Cardiac fibroblast (primary cell): ENCODE data around the gene GPR156.

Experiments
- DNase-seq, 2 donors: peaks; one replicate each; pipeline versions ENCODE4 v3.0.0 to v3.0.0-alpha.2; 2010; ENCODE audit warnings: low read depth in 2 of 2
- H3K4me3 ChIP-seq, 2 donors: replicated peaks in 1 of 2; 1 replicate in 1 of 2; 2 replicates in 1 of 2; pipeline ENCODE4 v1.5.1; 2011; ENCODE audit warnings: low read depth in 2 of 2, low read length in 2 of 2, mild to moderate bottlenecking in 2 of 2, moderate library complexity in 1 of 2
- TF ChIP-seq, protein P1 (sequence below): IDR thresholded peaks from one replicate; pipeline ENCODE4 v1.5.1; 2011; ENCODE audit warnings: low read depth, mild to moderate bottlenecking, low read length, inconsistent platforms

The GPR156 gene

DNA sequence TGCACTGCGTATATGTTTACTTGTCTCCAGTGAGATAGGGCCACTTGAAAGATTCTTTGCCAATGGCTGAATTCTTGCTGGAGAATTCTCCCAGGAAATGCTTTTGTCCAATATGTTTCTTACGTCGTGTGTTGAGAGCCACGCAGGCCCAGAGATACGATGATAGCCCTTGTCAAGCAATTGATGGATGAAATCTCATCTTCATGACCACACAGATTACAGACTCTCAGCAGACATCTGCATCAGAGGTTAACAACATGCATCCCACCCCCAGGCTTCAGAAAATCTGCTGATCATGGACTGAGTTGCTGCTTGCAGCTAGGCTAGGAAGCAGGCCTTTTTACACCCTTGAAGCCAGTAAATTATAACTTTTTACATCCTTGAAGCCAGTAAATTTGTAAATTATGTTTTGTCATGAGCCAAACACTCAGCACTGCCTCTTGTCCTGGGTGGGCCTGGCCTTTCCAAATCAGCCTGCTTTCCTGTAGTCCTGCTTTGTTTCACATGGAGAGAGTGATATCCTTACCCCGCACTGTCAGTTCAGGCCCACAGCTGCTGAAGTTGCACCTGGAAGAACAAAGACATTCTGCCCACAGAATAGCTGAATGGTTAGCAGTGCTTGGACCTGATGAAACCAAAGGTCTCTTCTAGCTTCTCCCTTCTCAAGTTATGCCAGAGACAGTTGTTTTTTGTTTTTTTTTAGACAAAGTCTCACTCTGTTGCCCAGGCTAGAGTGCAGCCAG, 84.4 kb downstream of the GPR156 start:
- H3K4me3 ChIP-seq = no peak overlapping the region
- TF ChIP-seq, protein P1, sequence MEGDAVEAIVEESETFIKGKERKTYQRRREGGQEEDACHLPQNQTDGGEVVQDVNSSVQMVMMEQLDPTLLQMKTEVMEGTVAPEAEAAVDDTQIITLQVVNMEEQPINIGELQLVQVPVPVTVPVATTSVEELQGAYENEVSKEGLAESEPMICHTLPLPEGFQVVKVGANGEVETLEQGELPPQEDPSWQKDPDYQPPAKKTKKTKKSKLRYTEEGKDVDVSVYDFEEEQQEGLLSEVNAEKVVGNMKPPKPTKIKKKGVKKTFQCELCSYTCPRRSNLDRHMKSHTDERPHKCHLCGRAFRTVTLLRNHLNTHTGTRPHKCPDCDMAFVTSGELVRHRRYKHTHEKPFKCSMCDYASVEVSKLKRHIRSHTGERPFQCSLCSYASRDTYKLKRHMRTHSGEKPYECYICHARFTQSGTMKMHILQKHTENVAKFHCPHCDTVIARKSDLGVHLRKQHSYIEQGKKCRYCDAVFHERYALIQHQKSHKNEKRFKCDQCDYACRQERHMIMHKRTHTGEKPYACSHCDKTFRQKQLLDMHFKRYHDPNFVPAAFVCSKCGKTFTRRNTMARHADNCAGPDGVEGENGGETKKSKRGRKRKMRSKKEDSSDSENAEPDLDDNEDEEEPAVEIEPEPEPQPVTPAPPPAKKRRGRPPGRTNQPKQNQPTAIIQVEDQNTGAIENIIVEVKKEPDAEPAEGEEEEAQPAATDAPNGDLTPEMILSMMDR = no peak
- no peak for DNase-seq

DNA sequence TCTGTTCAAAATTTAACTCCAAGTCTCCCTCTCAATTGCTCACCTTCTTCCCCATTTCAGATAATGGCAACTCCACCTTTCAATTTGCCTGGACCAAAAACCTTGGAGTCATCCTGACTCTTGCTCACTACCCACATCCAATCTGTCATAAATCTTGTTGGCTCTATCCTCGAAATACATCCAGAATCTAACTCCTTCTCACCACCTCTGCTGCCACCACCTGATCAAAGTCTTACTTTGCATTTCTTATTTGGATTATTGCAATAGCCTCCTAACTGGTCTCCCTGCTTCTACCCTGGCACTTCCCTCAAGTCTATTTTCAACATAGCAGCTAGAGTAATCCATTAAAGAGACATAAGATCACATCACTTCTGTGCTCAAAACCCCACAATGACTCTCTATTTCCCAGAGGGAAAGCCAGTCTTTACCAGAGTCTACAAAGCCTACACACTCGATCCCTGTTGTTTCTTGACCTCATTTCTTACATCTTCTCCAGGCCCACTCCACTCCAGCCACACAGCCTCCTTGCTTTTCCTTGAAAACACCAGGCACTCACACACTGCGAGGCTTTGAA, 86.6 kb downstream of the GPR156 start:
- peak; percentile 58 to 64 for DNase-seq

DNA sequence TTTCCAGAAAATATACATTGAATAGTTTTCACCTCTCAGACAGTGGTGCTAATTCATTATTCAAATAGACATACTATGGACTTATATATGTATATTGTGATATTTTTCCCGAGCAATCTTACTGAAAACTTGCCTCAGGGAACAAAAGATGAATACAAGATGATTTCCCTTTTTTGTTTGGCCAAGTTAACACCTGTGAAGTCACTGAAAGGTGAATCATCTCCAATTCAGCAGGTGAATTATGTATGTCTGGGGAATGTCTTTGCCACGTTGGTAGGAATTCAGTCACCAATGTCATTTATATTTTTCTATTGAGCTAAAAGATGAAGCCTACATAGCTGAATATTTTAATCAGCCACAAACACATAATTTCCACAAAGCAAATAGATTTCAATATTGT, 88.2 kb downstream of the GPR156 start:
- no peak overlapping the region for H3K4me3 ChIP-seq
- TF ChIP-seq, protein P1 = no peak
- no peak for DNase-seq

More for the DNA sequence above, 86.6 kb downstream of the GPR156 start:
- TF ChIP-seq, protein P1 = peak; percentile 22
- H3K4me3 ChIP-seq = no peak overlapping the region

GRCh38 chr3:120196333-120196732, 88.7 kb downstream of the GPR156 start:
- H3K4me3 ChIP-seq = no peak overlapping the region
- DNase-seq = no peak
- TF ChIP-seq, protein P1 = no peak

DNA sequence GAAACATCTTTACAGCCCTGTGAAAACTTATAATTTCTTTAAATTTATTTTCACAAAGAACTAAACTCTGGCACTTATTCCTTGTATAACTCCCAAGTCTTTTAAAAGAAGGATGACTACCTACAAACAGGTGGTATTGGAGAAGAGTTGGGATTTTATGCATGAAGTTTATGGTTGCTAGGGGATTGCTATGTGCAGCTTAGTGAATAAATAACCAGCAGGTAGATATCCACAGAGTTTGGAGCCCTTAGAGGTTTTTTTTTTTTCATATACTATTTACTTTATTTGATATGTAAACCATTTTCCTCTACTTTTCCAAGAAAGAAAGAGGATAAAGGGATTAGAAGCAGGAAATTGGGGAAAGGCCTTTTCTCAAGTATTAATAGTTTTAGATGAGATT, 91.5 kb downstream of the GPR156 start:
- DNase-seq = no peak
- TF ChIP-seq, protein P1 = no peak
- no peak overlapping the region for H3K4me3 ChIP-seq

DNA sequence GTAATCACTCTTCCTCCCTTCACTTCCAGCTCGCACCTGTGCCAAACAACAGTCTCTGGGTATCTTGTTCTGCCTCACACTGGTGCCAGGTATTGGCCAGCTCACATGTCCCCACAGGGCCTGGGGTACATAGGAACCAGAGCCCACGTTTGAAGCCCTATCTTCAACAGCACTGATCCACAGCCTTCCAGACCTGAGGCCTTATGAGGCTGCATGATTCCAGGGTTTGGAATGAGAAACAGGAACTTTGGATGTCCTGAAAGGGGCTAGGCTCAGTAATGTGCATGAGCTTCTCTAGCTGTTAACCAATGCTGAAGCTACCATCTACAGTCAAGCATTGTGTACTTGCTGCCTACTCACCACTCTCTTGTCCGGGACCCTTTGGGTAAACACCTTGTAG, 92.4 kb downstream of the GPR156 start:
- TF ChIP-seq, protein P1 = no peak

More for the DNA sequence above, 92.4 kb downstream of the GPR156 start:
- no peak for DNase-seq
- no peak overlapping the region for H3K4me3 ChIP-seq
